GM10266 (cell line): ENCODE data around the gene MATN1.

Experiments used
- DNase-seq: peaks from one replicate; pipeline ENCODE4 v3.0.0; 2012; ENCODE audit errors: extremely low spot score
- CTCF ChIP-seq: IDR thresholded peaks from 2 replicates; pipeline ENCODE4 v1.5.1; 2012; ENCODE audit warnings: mild to moderate bottlenecking, low read depth; ENCODE audit not compliant: control insufficient read depth, insufficient read depth; ENCODE audit errors: missing control alignments

The MATN1 gene

DNA sequence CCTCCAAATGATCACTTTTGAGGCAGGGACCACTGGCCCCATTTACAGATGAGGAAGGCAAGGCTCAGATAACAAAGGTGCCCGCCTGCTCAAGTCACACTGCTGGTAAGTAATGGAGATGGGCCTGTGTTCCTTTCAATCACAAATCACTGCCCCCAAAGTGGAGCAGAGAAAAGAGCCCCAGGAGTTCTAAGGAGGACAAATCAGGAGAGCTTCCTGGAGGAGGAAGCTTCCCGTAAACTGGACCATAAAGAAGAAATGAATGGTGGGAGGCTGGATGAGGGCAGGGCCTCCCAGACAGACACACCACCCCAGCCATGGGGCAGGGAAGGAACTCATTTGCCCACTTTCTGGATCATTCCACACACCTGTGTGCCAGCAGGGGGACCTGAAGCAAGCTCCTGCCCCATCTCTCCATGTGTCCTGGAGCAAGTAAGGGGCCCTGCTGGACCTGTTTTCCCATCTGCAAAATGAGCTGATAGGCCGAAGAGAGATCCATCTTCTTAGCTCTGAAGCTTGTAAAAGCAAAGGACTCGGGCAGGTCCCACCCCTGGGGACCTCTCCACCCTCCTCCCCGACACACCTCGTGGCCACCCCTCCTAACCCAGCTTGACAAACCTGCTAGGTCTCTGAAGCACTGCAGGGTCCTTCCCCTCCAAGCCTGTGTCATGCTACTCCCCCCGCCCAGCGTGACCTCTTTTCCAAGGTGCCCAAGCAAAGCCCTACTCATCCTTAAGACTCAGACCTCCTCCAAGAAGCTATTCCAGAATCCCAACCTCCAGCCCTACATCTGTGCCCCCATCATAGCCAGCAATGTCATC, 28.7 kb upstream of the MATN1 start:
- TF ChIP-seq CTCF, result no peak
- no peak for DNase-seq

- TF ChIP-seq CTCF, result no peak
- no peak for DNase-seq
These were observed 27.4 kb upstream of the MATN1 start for GRCh38 chr1:30750731-30751291.

GRCh38 chr1:30749691-30750583, 26.6 kb upstream of the MATN1 start:
- DNase-seq, result no peak
- TF ChIP-seq CTCF, result no peak

DNA sequence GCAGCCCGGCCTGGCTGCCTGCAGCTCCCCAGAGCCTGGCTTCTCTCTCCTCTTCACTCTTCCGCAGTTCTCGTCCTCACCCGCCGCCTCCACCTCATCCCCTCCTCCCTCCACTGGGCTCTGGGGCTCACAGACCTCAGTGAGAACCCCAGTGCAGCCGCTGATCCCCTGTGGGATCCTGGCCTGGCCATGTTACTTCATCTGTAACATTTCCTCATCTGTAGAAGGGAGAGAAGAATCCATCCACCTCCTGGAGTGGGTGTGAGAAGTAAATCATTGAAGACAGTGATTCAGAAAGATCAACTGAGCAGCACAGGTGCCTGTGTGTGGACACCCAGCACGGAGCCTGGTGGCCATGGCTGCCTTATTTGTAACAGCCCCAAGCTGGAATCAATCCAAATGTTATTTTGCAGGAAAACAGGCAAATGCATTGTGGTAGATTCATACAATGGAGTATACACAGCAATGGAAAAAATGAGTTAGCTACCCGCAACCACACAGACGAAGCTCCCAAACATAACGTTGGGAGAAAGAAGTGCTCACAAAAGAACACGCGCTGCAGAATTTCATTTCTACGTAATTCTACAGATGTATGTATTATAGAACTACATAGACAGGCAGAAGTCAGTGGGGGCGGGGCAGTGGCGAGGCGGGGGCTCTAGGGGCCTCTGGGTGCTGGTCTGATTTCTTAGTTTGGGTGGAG, 25.5 kb upstream of the MATN1 start:
- no peak for DNase-seq
- TF ChIP-seq CTCF, result no peak

DNA sequence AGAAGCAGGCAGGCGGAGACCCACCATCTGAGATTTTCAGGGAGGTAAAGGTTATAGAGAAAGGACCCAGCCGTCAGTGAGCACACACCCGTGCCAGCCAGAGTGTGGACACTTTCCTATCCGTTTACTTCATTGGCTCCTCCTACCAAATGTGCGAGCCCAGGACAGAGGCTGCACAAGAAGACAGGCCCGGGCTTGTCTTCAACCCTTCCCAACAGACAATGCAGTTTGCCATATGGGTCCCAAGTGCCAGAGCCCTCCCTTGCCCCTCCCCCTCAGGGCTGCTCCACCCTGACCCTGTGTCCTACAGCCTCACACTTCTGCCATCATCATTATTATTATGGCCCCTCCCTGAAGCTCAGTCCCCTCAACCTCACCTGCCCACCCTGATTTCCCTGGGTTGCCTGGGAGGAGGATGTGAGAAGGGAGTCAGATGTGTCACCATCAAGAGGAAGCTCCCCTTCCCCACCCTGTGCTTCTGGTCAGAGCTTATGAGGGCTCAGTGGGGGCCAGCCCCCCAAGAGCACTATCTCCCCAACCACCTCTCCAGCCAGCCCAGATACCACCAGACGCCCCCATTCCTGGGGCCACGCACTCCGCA, 24.8 kb upstream of the MATN1 start:
- DNase-seq, result no peak
- no peak for TF ChIP-seq CTCF

DNA sequence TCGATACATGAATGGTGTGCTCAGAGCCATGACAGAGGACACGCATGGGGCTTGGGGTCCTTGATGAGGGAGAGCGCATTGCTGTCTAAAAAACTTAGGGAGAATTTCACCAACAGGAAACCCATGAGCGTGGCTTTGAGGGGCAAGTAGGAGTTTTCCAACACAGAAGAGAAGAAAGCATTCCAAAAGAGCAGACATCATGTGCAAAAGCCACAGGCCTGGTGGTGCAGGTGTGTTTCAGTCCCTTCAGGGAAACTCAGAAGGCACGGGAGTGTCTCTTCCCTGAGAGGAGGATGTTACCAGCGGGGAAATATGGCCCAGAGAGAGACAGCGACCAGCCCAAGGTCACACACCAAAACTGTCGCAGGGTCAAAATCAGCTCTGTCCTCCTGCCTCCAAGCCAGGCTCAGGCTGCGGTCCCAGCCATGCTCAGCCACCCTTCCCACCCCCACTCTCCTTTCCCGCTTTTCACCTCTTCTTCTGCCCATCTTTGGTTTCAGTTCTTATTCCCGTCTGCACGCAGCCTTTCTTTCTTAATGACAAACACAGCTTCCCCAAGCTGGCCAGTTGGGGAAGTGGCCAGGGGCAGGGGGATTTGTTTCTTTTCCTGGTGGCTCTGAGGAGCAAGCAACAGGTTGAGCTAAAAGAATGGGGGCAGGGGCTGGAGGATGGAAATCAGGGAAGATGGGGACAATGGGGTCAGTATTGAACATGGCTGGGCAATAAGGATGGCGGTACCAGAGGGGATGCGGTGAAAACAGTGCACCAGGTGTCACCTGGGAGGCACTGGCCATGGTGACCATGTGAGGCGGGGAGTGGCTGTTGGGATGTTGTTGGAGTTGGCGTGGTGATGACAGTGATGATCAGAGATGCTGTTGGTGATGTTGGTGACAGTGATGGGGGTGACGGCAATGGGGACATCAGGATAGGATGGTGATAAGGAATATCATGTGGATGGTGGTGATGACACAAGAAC, 23.9 kb upstream of the MATN1 start:
- TF ChIP-seq CTCF, result no peak
- DNase-seq, result no peak
